Adipocyte (in vitro differentiated cells): ENCODE data around the gene ARSG.

Source experiments
- DNase-seq: peaks from one replicate; pipeline ENCODE4 v3.0.0-alpha.2; 2015; ENCODE audit warnings: low read depth
- H3K27me3 ChIP-seq: replicated peaks from 2 replicates; pipeline ENCODE4 v1.7.0; 2013; ENCODE audit warnings: mild to moderate bottlenecking, low read length, moderate library complexity; ENCODE audit not compliant: control insufficient read depth, insufficient read depth
- H3K36me3 ChIP-seq: 2 replicates; pipeline ENCODE4 v1.7.0; 2013; ENCODE audit warnings: low read length, mild to moderate bottlenecking, moderate library complexity; ENCODE audit not compliant: control insufficient read depth, insufficient read depth, severe bottlenecking
- H3K4me1 ChIP-seq: 2 replicates; pipeline ENCODE4 v1.7.0; 2013; ENCODE audit warnings: mild to moderate bottlenecking, low read length, moderate library complexity; ENCODE audit not compliant: control insufficient read depth, insufficient read depth
- H3K4me3 ChIP-seq: 2 replicates; pipeline ENCODE4 v1.7.0; 2013; ENCODE audit warnings: mild to moderate bottlenecking, low read length, moderate library complexity
- H3K9ac ChIP-seq: 2 replicates; pipeline ENCODE4 v1.7.0; 2013; ENCODE audit warnings: mild to moderate bottlenecking, low read length, moderate library complexity
- H3K9me3 ChIP-seq: 2 replicates; pipeline ENCODE4 v1.7.0; 2013; ENCODE audit warnings: mild to moderate bottlenecking, low read length, moderate library complexity; ENCODE audit not compliant: control insufficient read depth

The ARSG gene

DNA sequence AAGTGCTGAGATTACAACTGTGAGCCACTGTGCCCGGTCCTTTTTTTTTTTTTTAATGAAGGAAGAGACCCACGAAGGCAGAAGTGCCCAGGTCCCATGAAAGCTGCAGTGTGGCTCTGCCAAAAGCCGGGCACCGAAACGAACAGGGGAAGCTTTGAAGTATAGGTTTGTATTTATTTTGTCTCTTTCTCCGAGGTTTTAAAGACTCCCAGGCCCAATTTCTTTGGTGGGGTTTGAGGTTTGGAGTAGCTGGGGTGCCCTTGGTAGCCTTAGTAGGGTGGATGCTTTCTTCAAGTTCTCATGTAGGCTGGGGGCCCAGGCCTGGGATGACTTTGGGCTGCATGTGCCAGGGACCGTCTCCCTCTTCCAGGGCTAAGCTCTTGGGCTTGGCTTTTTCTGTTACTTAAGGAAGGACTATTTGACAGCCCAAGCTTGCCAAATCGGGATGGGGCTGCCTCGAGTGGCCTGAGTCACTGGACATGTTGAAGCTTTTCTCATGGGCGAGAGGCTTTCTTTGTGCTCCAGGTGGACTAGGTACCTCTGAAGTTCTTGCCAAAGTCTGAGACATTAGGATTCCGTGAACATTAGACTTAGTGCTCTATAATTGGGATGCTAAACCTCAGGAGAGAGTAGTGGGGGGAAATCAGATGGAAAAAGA is 99.7 kb downstream of the ARSG start:
- Histone ChIP-seq H3K4me1 (peaks cover 15% of the 10 kb centered on the region), H3K9ac (peak overlapping the region; percentile 45), H3K27me3 (no peaks in the 10 kb centered on the region), H3K36me3 (no peaks in the 10 kb centered on the region), H3K4me3 (peak overlapping the region; percentile 31), H3K9me3 (no peaks in the 10 kb centered on the region)
- no peak for DNase-seq

DNA sequence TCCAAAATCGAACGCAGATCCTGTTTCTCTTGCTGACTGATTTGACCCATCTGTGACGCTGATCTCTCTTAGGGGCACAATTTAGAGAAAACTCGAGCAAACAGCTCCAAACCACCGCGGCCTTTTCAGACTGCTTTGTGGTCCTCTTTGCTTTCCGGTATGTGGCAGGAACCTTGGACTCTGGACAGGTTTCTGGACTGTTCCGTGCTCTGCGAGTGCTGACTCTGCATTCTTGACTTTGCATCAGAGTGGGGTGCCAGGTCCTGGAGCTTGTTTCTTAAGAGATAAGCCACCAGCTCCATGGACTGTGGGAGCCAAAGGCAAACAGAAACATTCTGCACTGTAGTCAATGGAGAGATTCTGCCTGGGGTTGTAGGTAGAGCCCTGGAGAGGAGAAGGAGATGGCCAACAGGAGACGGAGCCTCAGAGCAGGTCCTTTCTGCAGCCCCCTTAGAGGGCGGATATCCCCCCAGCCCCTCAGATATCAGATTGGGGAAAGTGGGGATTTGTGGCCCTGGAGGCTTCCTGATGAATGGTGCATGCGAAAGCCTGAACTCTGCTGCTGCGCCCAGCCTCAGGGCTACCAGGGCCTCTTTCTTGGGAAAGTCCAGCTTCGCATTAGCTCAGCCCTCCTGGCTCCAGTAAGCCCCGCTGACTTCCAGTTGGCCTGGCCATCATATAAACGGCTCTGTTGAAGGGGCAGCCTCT is 100.4 kb downstream of the ARSG start:
- Histone ChIP-seq H3K4me1 (peaks cover 15% of the 10 kb centered on the region), H3K9ac (peak overlapping the region; percentile 45)

DNA sequence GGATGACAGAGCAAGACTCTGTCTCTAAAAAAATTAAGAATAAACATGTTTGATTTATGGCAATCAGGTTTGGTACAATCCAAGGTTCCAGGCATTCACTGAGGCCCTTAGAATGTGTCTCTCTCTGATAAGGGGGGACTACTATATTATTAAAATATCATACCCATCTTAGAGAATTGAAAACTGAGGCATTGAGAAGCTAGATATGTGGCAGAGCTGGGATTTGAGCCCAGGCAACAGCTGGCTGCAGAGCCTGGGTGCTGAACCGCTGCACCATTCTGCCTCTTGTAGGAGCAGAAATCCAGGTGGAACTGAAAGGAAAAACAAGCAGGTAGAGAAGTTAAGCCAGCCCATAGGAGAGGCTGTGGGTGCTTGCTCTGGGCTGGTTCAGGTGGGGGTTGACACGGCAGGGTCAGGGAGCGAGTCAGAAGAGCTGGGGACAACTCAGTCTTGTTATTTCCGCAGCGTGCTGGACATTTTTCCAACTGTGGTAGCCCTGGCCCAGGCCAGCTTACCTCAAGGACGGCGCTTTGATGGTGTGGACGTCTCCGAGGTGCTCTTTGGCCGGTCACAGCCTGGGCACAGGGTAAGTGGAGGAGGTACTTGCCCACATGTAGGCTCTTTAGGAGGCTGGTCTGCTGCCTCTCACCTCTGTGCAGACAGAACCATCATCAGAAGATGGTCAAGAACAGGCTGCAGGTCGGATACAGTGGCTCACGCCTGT is 103.5 kb downstream of the ARSG start:
- Histone ChIP-seq H3K9me3 (no peaks in the 10 kb centered on the region), H3K4me1 (peaks cover 26% of the 10 kb centered on the region), H3K27me3 (no peaks in the 10 kb centered on the region), H3K4me3 (no peak overlapping the region), H3K9ac (no peak overlapping the region), H3K36me3 (no peaks in the 10 kb centered on the region)
- DNase-seq, result no peak

More for the DNA sequence above, 100.4 kb downstream of the ARSG start:
- peak overlapping the region; percentile 31 for H3K4me3 ChIP-seq
- no peaks in the 10 kb centered on the region for H3K9me3 ChIP-seq
- DNase-seq, result no peak
- no peaks in the 10 kb centered on the region for H3K27me3 ChIP-seq
- H3K36me3 ChIP-seq, result no peaks in the 10 kb centered on the region

DNA sequence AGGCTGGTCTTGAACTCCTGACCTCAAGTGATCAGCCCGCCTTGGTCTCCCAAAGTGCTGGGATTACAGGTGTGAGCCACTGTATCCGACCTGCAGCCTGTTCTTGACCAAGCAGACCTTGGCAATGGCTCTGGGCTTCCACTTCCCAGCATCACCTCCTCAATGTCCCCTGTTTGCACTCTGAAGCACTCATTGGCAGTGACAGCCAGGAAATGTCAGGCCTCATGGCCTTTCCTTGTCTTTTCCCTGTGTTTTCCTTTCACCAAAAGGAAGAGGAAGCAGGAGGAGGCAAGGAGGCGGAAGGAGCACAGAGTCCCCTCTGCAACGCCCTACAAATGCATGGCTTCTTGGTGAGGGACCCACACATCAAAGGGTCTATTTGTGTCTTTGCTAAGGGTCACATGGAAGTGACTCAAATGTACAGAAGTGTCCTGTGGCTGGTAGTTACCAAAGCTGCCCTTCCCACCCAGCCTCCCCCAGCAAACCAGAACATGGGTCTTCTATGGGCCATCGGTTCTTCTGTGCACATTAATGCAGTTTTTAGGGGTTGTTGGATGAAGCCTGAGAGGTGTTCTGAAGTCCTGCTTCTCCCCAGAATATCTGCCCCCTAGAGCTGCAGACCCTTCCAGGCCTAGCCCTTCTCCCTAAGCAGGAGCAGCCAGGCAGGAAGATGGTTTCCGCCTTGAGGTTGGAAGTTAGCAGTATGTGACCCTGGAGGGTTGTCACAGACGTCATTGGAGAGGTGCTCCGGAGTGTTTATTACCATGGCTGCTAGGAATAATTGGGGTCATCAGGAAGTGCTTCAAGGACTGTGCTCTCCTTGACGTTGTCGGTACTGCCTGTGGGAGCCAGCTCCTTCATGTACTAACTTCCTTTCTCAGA is 105.2 kb downstream of the ARSG start:
- DNase-seq, result no peak
- Histone ChIP-seq H3K36me3 (no peaks in the 10 kb centered on the region), H3K4me1 (peaks cover 26% of the 10 kb centered on the region), H3K4me3 (no peak overlapping the region), H3K27me3 (no peaks in the 10 kb centered on the region), H3K9ac (no peak overlapping the region), H3K9me3 (no peaks in the 10 kb centered on the region)

DNA sequence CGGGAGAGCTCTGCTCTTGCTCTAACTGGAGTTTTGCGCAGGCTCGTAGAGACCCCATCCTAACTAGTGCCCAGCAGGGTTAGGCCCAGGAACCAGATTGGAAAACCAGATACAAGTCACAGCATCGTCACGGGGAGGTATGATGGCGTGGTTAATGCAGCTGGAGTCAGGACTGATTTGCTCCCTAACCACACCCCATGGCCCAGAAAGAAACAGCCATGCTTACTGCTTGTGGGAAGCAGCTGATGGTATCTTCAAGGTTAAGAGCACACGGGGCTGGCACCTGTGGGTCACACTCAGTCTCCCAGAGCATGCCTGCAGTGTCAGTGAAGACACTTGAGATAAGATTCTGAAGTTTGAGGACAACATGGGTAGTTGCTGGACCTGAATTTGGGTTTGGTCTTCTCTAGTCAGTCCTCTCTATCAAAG is 105.8 kb downstream of the ARSG start:
- no peaks in the 10 kb centered on the region for H3K36me3 ChIP-seq
- DNase-seq, result no peak
- peaks cover 21% of the 10 kb centered on the region for H3K4me1 ChIP-seq
- no peak overlapping the region for H3K9ac ChIP-seq
- H3K4me3 ChIP-seq, result no peak overlapping the region
- no peaks in the 10 kb centered on the region for H3K9me3 ChIP-seq
- no peaks in the 10 kb centered on the region for H3K27me3 ChIP-seq

GRCh38 chr17:68398691-68399637 is 107.7 kb downstream of the ARSG start:
- H3K36me3 ChIP-seq, result no peaks in the 10 kb centered on the region
- peak overlapping the region; percentile 17 for H3K9ac ChIP-seq
- no peaks in the 10 kb centered on the region for H3K9me3 ChIP-seq
- peaks cover 30% of the 10 kb centered on the region for H3K4me1 ChIP-seq
- peak overlapping the region; percentile 28 for H3K4me3 ChIP-seq
- peak; percentile 92 for DNase-seq
- H3K27me3 ChIP-seq, result no peaks in the 10 kb centered on the region

GRCh38 chr17:68399638-68400403 is 108.5 kb downstream of the ARSG start:
- H3K9ac ChIP-seq, result peak overlapping the region; percentile 17
- no peaks in the 10 kb centered on the region for H3K27me3 ChIP-seq
- DNase-seq, result peak; percentile 83
- peak overlapping the region; percentile 28 for H3K4me3 ChIP-seq
- H3K36me3 ChIP-seq, result no peaks in the 10 kb centered on the region
- peaks cover 30% of the 10 kb centered on the region for H3K4me1 ChIP-seq
- H3K9me3 ChIP-seq, result no peaks in the 10 kb centered on the region

DNA sequence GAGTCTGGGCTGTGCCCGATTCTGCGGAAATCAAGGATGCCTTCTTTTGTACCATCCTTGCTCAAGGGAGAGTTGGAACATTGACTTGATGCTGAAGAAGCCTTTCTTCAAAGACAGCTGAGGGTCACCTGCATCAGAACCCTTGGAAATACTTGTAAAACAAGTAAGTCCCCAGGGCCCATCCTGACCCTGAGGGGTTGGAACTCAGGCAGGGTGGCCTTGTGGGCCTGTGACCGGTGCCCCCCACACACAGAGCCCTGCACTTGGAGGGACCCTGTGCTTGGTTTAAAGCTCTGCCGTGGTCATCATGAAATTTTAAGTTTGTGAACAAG is 109.1 kb downstream of the ARSG start:
- Histone ChIP-seq H3K9ac (no peak overlapping the region), H3K36me3 (no peaks in the 10 kb centered on the region), H3K9me3 (no peaks in the 10 kb centered on the region), H3K27me3 (no peaks in the 10 kb centered on the region), H3K4me3 (no peak overlapping the region), H3K4me1 (peaks cover 30% of the 10 kb centered on the region)
- no peak for DNase-seq

GRCh38 chr17:68401288-68401687 is 110.0 kb downstream of the ARSG start:
- DNase-seq, result no peak
- Histone ChIP-seq H3K4me1 (peaks cover 30% of the 10 kb centered on the region), H3K36me3 (no peaks in the 10 kb centered on the region), H3K4me3 (no peak overlapping the region), H3K9ac (no peak overlapping the region), H3K27me3 (no peaks in the 10 kb centered on the region), H3K9me3 (no peaks in the 10 kb centered on the region)

DNA sequence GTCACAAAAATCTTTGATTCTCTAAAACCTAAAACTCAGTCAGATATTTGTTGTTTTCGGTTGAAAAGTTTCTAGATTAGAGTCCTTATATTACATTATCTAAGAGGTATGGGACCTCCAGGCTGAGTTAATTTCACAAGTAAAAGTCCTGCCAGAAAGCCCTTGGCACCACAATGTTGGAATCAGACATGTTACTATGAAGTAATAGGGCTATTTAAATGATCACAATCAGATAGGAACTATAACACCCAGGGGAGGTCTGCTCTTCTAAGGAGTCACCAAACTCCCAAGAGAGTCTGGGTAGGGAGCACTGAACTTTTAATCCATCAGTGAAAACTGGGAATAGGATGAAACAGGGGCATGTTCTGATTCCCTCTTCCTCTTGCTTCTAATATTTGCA is 111.8 kb downstream of the ARSG start:
- Histone ChIP-seq H3K4me1 (peaks cover 30% of the 10 kb centered on the region), H3K27me3 (no peaks in the 10 kb centered on the region), H3K36me3 (no peaks in the 10 kb centered on the region), H3K9me3 (no peaks in the 10 kb centered on the region), H3K9ac (no peak overlapping the region), H3K4me3 (no peak overlapping the region)
- peak; percentile 17 for DNase-seq
